Endothelial cell of umbilical vein (primary cell): Measurements from ENCODE around the gene DCDC1. TPM values are rescaled to one million over a fixed set of nuclear protein-coding genes. Genes with fewer than 3 reads are reported as not detected.

ENCODE experiments used
- BruUV-seq: library from RNA; stranded (reverse); fragments of 400-500 nt; replicated peaks from 2 replicates; lab custom pipeline; 2021; lab: Mats Ljungman, UMichigan
- CTCF ChIA-PET: fragments of 300-600, 350-600 bp; sonication (Branson Sonifier 250); formaldehyde crosslinking; loops from one replicate; lab custom pipeline; 2021; ENCODE audit warnings: antibody characterized with exemption, inconsistent platforms; lab: Charles Lee
- POLR2A ChIA-PET: fragments of 300-600, 350-600 bp; sonication (Branson Sonifier 250); formaldehyde crosslinking; loops from one replicate; lab custom pipeline; 2021; ENCODE audit warnings: antibody characterized with exemption, inconsistent platforms; lab: Charles Lee
- DNase-seq: peaks from one replicate; pipeline ENCODE4 v3.0.0-alpha.2; 2011; ENCODE audit warnings: low read depth, low spot score
- FAIRE-seq: peaks from 2 replicates; lab custom pipeline; 2011; peaks lifted over from hg19 to GRCh38; lab: Jason Lieb, UNC
- H2AFZ ChIP-seq: 2 replicates; pipeline ENCODE4 v1.6.0; 2012; ENCODE audit warnings: low read depth, low read length, control low read depth, inconsistent platforms
- H3K27ac ChIP-seq: 2 replicates; pipeline ENCODE4 v1.5.1; 2011; ENCODE audit warnings: low read depth, mild to moderate bottlenecking, control low read depth, low read length, moderate library complexity; ENCODE audit not compliant: insufficient read depth
- H3K27me3 ChIP-seq, 2 experiments: 2 replicates each; pipeline versions ENCODE4 v1.6.0 to v1.6.1; 2011; ENCODE audit warnings: low read length in 2 of 2, mixed read lengths in 1 of 2; ENCODE audit not compliant: control insufficient read depth in 2 of 2, insufficient read depth in 2 of 2
- H3K36me3 ChIP-seq, 2 experiments: 2 replicates in 1 of 2; 3 replicates in 1 of 2; pipeline ENCODE4 v1.5.1; 2011; ENCODE audit warnings: low read length in 2 of 2, mild to moderate bottlenecking in 1 of 2, moderate library complexity in 1 of 2; ENCODE audit not compliant: control insufficient read depth in 2 of 2, insufficient read depth in 2 of 2; ENCODE audit errors: extremely low read depth in 1 of 2
- H3K4me1 ChIP-seq: 3 replicates; pipeline ENCODE4 v1.5.1; 2011; ENCODE audit warnings: mild to moderate bottlenecking, low read length; ENCODE audit not compliant: control insufficient read depth, insufficient read depth; ENCODE audit errors: extremely low read depth
- H3K4me2 ChIP-seq: 2 replicates; pipeline ENCODE4 v1.6.1; 2011; ENCODE audit warnings: low read length, control low read depth, mixed read lengths; ENCODE audit not compliant: insufficient read depth
- H3K4me3 ChIP-seq, 3 experiments: fragments of 200-600 bp in 1 of 3; sonication (generic), shearing (Covaris generic) in 1 of 3; replicated peaks in 1 of 3; 2 replicates each; pipeline ENCODE4 v1.5.1; 2011 to 2016; ENCODE audit warnings: control low read depth in 3 of 3, low read length in 3 of 3, mild to moderate bottlenecking in 2 of 3, inconsistent platforms in 1 of 3, low read depth in 1 of 3, moderate library complexity in 1 of 3; ENCODE audit not compliant: insufficient read depth in 1 of 3
- H3K79me2 ChIP-seq: 2 replicates; pipeline ENCODE4 v1.6.0; 2012; ENCODE audit warnings: low read length, inconsistent platforms; ENCODE audit not compliant: control insufficient read depth, insufficient read depth
- H3K9ac ChIP-seq: replicated peaks from 2 replicates; pipeline ENCODE3; 2011; ENCODE audit warnings: low read length, control low read depth; ENCODE audit not compliant: insufficient read depth; ENCODE audit errors: extremely low read depth
- H3K9me1 ChIP-seq: replicated peaks from 3 replicates; pipeline ENCODE4 v1.6.0; 2011; ENCODE audit warnings: mild to moderate bottlenecking, low read length; ENCODE audit not compliant: control insufficient read depth, insufficient read depth; ENCODE audit errors: extremely low read depth
- H3K9me3 ChIP-seq: replicated peaks from 2 replicates; pipeline ENCODE4 v1.5.1; 2012; ENCODE audit warnings: low read length, inconsistent platforms; ENCODE audit not compliant: control insufficient read depth, insufficient read depth
- H4K20me1 ChIP-seq: replicated peaks from 2 replicates; pipeline ENCODE3; 2011; ENCODE audit warnings: mild to moderate bottlenecking, low read length; ENCODE audit not compliant: control insufficient read depth, insufficient read depth; ENCODE audit errors: extremely low read depth
- CTCF ChIP-seq, 2 donors: IDR thresholded peaks; 1 replicate in 1 of 2; 2 replicates in 1 of 2; pipeline ENCODE4 v1.5.1; 2011; ENCODE audit warnings: low read length in 2 of 2, mild to moderate bottlenecking in 2 of 2, moderate library complexity in 2 of 2, control low read depth in 1 of 2, inconsistent platforms in 1 of 2, low read depth in 1 of 2; ENCODE audit not compliant: insufficient read depth in 1 of 2; ENCODE audit errors: extremely low read depth in 1 of 2
- EZH2 ChIP-seq: IDR thresholded peaks from 2 replicates; pipeline ENCODE4 v1.6.1; 2012; ENCODE audit warnings: borderline replicate concordance, low read depth, mild to moderate bottlenecking, moderate library complexity, low read length, inconsistent platforms; ENCODE audit not compliant: severe bottlenecking
- FOS ChIP-seq: IDR thresholded peaks from 2 replicates; pipeline ENCODE4 v1.6.1; 2011; ENCODE audit warnings: mild to moderate bottlenecking, low read length, moderate library complexity, borderline replicate concordance; ENCODE audit not compliant: insufficient read depth
- GATA2 ChIP-seq: IDR thresholded peaks from 2 replicates; pipeline ENCODE4 v1.7.0; 2011; ENCODE audit warnings: low read depth, mild to moderate bottlenecking, moderate library complexity, mixed read lengths, low read length; ENCODE audit not compliant: insufficient read length, insufficient read depth
- JUN ChIP-seq: IDR thresholded peaks from 2 replicates; pipeline ENCODE4 v1.6.1; 2011; ENCODE audit warnings: borderline replicate concordance, low read depth; ENCODE audit not compliant: insufficient read length, insufficient read depth
- MAX ChIP-seq: IDR thresholded peaks from 2 replicates; pipeline ENCODE4 v1.6.1; 2011; ENCODE audit not compliant: insufficient read depth, insufficient read length
- MYC ChIP-seq: IDR thresholded peaks from one replicate; pipeline ENCODE4 v1.6.1; 2011; ENCODE audit warnings: mild to moderate bottlenecking, low read depth, low read length
- POLR2AphosphoS5 ChIP-seq: IDR thresholded peaks from 2 replicates; pipeline ENCODE4 v1.6.1; 2012; ENCODE audit warnings: low read depth, mild to moderate bottlenecking, control low read depth, low read length, moderate library complexity; ENCODE audit not compliant: insufficient read depth
- dilution Hi-C: fragments of 300-500 bp; cut with MboI; formaldehyde crosslinking; loops from one replicate; pipeline ENCODE4 v1.15.0; 2019; ENCODE audit warnings: low sequenced_read_pairs; ENCODE audit not compliant: extremely low pct_ligation_motif_present
- intact Hi-C: fragments of 100-400 bp; cut with micrococcal nuclease; formaldehyde crosslinking; loops from one replicate; pipeline ENCODE4 v1.10.0; 2022
- polyA plus RNA-seq, 4 experiments: library from polyadenylated mRNA; depleted of rRNA in 3 of 4; stranded (reverse) in 3 of 4; unstranded in 1 of 4; fragments of >200 nt; gene quantifications; 2 replicates each; pipeline versions ENCODE4 v1.2.1 to v1.2.3, GENCODE V29; 2011 to 2012; ENCODE audit warnings: missing spikeins in 1 of 4
- total RNA-seq: library from RNA; stranded (reverse); gene quantifications from 2 replicates; pipeline ENCODE4 v1.2.3, GENCODE V29; 2021

Gene DCDC1
- total and polyA plus RNA-seq, 2 donors (not counting 3 experiments of a cell fraction or from before 2014, with no cell fraction given): 0.04 TPM; not detected in 1

- ChIA-PET CTCF (no interaction called here), POLR2A (no interaction called here)
- H3K27me3 ChIP-seq: no peaks in the 10 kb centered on the region
- no TSS peak for BruUV-seq
- DNase-seq (no peak), FAIRE-seq (no peak)
- H3K4me2 ChIP-seq: no peak overlapping the region
- no peak overlapping the region for H2AFZ ChIP-seq
- no peak overlapping the region for H3K4me3 ChIP-seq
- dilution Hi-C loops: no loop called here
- H3K9me1 ChIP-seq: no peaks in the 10 kb centered on the region
- no peaks in the 10 kb centered on the region for H3K36me3 ChIP-seq
- no peak for TF ChIP-seq CTCF (IDR thresholded peaks at IDR 0.05; ENCODE audit: extremely low read depth in 1 of 2, insufficient read depth in 1 of 2, low read depth in 1 of 2, low read length in 2 of 2)
- no peak for TF ChIP-seq FOS
- TF ChIP-seq MAX: no peak
- TF ChIP-seq JUN: no peak
- H4K20me1 ChIP-seq: no peaks in the 10 kb centered on the region
- no peaks in the 10 kb centered on the region for H3K79me2 ChIP-seq
- no peaks in the 10 kb centered on the region for H3K4me1 ChIP-seq
- no peak overlapping the region for H3K9ac ChIP-seq
- intact Hi-C loops: loop anchor here (10.0 kb wide), 2 partner anchors 765 to 1065 kb away; no protein-coding TSS in a partner anchor
- H3K27ac ChIP-seq: no peak overlapping the region
- no peaks in the 10 kb centered on the region for H3K9me3 ChIP-seq
These were observed 260.1 kb downstream of the DCDC1 start for GRCh38 chr11:31109446-31109845.

- Histone ChIP-seq H3K36me3 (no peaks in the 10 kb centered on the region), H3K4me2 (no peak overlapping the region), H3K9me1 (no peaks in the 10 kb centered on the region), H2AFZ (no peak overlapping the region), H3K79me2 (no peaks in the 10 kb centered on the region), H3K27ac (no peak overlapping the region), H3K9me3 (no peaks in the 10 kb centered on the region), H4K20me1 (no peaks in the 10 kb centered on the region), H3K27me3 (no peaks in the 10 kb centered on the region), H3K4me1 (no peaks in the 10 kb centered on the region), H3K9ac (no peak overlapping the region), H3K4me3 (no peak overlapping the region)
- ChIA-PET POLR2A (no interaction called here), CTCF (interaction anchor here (1.1 to 2.5 kb wide), 8 partner anchors 34 to 1190 kb away, joined by 4 to 20 read pairs (median 8); no protein-coding TSS in a partner anchor)
- intact Hi-C loops (loop anchor here (2.0 to 10.0 kb wide), 4 partner anchors 125 to 1067 kb away; no protein-coding TSS in a partner anchor), dilution Hi-C loops (no loop called here)
- BruUV-seq: no TSS peak
- TF ChIP-seq POLR2AphosphoS5: no peak
- TF ChIP-seq GATA2: no peak
- no peak for TF ChIP-seq JUN
- no peak for TF ChIP-seq FOS
- TF ChIP-seq MYC: no peak
- no peak for TF ChIP-seq CTCF (IDR thresholded peaks at IDR 0.05; ENCODE audit: extremely low read depth in 1 of 2, insufficient read depth in 1 of 2, low read depth in 1 of 2, low read length in 2 of 2)
- TF ChIP-seq MAX: no peak
- no peak for TF ChIP-seq EZH2
- no peak for DNase-seq
- FAIRE-seq: no peak
These were observed 261.9 kb downstream of the DCDC1 start for GRCh38 chr11:31107649-31108048.
